Ishikawa (cell line): ENCODE data around the gene NF1.

ENCODE experiments used
- CEBPB ChIP-seq: IDR thresholded peaks from 2 replicates; pipeline ENCODE4 v1.6.1; 2012
- CREB1 ChIP-seq: IDR thresholded peaks from 2 replicates; pipeline ENCODE4 v1.6.1; 2012; ENCODE audit warnings: low read depth
- EGR1 ChIP-seq: IDR thresholded peaks from 2 replicates; pipeline ENCODE4 v1.6.1; 2012
- EP300 ChIP-seq: IDR thresholded peaks from 2 replicates; pipeline ENCODE4 v1.6.1; 2012; ENCODE audit warnings: borderline replicate concordance
- FOXM1 ChIP-seq: IDR thresholded peaks from 2 replicates; pipeline ENCODE4 v1.6.1; 2012; ENCODE audit warnings: low read depth, borderline replicate concordance
- NFIC ChIP-seq: IDR thresholded peaks from 2 replicates; pipeline ENCODE4 v1.6.1; 2012
- RAD21 ChIP-seq: IDR thresholded peaks from 2 replicates; pipeline ENCODE4 v1.6.1; 2012; ENCODE audit warnings: low read depth
- TAF1 ChIP-seq: IDR thresholded peaks from 2 replicates; pipeline ENCODE4 v1.6.1; 2012; ENCODE audit warnings: low read depth, mild to moderate bottlenecking
- TCF12 ChIP-seq: IDR thresholded peaks from 2 replicates; pipeline ENCODE4 v1.6.1; 2012; ENCODE audit warnings: low read depth
- TEAD4 ChIP-seq: IDR thresholded peaks from 2 replicates; pipeline ENCODE4 v1.6.1; 2012
- YY1 ChIP-seq: IDR thresholded peaks from 2 replicates; pipeline ENCODE4 v1.6.1; 2012; ENCODE audit warnings: low read depth
- ZBTB7A ChIP-seq: IDR thresholded peaks from 2 replicates; pipeline ENCODE4 v1.6.1; 2012; ENCODE audit warnings: low read depth
- TF ChIP-seq, protein P1 (sequence below): IDR thresholded peaks from 2 replicates; pipeline ENCODE4 v1.6.1; 2012
- TF ChIP-seq, protein P2 (sequence below): IDR thresholded peaks from 2 replicates; pipeline ENCODE4 v1.6.1; 2012
- TF ChIP-seq, protein P3 (sequence below): IDR thresholded peaks from 2 replicates; pipeline ENCODE4 v1.6.1; 2012; ENCODE audit warnings: low read depth, mild to moderate bottlenecking

The NF1 gene

DNA sequence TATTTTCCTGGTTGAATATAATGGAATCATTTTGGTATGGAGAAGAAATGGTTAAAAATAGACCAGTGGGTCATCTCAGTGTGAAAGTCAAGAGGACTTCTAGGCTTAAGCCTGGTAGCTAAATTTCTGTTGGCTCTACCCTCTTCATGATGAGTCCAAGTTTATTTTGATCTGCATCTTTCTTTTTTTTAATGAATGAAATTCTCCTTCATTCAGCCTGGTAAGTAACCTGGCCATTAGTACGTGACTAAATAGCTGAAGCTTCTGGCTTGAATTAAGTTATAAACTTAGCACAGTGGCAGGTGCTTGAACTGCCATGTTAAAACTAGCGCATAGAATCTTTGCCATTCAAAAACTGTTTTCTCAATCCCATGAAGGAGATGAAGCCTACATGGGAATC is 28.0 kb downstream of the NF1 start:
- no peak for TF ChIP-seq FOXM1
- no peak for TF ChIP-seq TCF12
- TF ChIP-seq CEBPB, result no peak
- no peak for TF ChIP-seq YY1
- TF ChIP-seq, protein P1, sequence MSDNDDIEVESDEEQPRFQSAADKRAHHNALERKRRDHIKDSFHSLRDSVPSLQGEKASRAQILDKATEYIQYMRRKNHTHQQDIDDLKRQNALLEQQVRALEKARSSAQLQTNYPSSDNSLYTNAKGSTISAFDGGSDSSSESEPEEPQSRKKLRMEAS, result no peak
- no peak for TF ChIP-seq TEAD4
- TF ChIP-seq, protein P2, sequence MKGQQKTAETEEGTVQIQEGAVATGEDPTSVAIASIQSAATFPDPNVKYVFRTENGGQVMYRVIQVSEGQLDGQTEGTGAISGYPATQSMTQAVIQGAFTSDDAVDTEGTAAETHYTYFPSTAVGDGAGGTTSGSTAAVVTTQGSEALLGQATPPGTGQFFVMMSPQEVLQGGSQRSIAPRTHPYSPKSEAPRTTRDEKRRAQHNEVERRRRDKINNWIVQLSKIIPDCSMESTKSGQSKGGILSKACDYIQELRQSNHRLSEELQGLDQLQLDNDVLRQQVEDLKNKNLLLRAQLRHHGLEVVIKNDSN, result no peak
- TF ChIP-seq EGR1, result no peak
- no peak for TF ChIP-seq RAD21
- TF ChIP-seq, protein P3, sequence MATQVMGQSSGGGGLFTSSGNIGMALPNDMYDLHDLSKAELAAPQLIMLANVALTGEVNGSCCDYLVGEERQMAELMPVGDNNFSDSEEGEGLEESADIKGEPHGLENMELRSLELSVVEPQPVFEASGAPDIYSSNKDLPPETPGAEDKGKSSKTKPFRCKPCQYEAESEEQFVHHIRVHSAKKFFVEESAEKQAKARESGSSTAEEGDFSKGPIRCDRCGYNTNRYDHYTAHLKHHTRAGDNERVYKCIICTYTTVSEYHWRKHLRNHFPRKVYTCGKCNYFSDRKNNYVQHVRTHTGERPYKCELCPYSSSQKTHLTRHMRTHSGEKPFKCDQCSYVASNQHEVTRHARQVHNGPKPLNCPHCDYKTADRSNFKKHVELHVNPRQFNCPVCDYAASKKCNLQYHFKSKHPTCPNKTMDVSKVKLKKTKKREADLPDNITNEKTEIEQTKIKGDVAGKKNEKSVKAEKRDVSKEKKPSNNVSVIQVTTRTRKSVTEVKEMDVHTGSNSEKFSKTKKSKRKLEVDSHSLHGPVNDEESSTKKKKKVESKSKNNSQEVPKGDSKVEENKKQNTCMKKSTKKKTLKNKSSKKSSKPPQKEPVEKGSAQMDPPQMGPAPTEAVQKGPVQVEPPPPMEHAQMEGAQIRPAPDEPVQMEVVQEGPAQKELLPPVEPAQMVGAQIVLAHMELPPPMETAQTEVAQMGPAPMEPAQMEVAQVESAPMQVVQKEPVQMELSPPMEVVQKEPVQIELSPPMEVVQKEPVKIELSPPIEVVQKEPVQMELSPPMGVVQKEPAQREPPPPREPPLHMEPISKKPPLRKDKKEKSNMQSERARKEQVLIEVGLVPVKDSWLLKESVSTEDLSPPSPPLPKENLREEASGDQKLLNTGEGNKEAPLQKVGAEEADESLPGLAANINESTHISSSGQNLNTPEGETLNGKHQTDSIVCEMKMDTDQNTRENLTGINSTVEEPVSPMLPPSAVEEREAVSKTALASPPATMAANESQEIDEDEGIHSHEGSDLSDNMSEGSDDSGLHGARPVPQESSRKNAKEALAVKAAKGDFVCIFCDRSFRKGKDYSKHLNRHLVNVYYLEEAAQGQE, result no peak
- TF ChIP-seq ZBTB7A, result no peak
- no peak for TF ChIP-seq TAF1
- no peak for TF ChIP-seq EP300
- no peak for TF ChIP-seq NFIC
- no peak for TF ChIP-seq CREB1

DNA sequence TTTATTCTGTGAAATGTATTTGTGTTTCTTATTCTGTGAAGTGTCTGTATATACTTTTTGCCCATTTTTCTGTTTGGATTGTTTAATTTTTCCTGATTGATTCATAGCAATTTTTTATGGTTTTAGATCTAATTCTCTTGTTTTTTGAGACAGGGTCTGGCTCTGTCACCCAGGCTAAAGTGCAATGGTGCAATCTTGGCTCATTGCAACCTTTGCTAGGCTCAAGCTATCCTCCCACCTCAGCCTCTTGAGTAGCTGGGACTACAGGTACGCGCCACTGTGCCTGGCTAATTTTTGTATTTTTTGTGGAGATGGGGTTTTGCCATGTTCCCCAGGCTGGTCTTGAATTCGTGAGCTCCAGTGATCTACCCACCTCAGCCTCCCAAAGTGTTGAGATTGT is 31.5 kb downstream of the NF1 start:
- no peak for TF ChIP-seq RAD21

DNA sequence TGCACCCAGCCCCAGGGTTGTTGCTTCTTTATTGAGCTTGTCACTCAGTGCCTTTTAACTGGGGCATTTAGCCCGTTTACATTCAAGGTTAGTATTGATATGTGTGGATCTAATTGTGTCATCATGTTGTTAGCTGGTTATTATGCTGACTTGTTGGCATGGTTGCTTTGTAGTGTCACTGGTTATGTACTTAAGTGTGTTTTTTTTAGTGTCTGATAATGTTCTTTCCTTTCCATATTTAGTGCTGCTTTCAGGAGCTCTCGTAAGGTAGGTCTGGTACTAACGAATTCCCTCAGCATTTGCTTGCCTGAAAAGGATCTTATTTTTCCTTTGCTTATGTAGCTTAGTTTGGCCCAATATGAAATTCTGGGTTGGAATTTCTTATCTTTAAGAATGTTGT is 33.5 kb downstream of the NF1 start:
- no peak for TF ChIP-seq TCF12
- no peak for TF ChIP-seq NFIC
- TF ChIP-seq, protein P3, result no peak
- no peak for TF ChIP-seq TEAD4
- TF ChIP-seq TAF1, result no peak
- TF ChIP-seq CREB1, result no peak
- TF ChIP-seq CEBPB, result no peak
- no peak for TF ChIP-seq RAD21
- TF ChIP-seq ZBTB7A, result no peak
- TF ChIP-seq EGR1, result no peak
- TF ChIP-seq, protein P2, result no peak
- no peak for TF ChIP-seq FOXM1
- TF ChIP-seq, protein P1, result no peak
- TF ChIP-seq EP300, result no peak
- no peak for TF ChIP-seq YY1

DNA sequence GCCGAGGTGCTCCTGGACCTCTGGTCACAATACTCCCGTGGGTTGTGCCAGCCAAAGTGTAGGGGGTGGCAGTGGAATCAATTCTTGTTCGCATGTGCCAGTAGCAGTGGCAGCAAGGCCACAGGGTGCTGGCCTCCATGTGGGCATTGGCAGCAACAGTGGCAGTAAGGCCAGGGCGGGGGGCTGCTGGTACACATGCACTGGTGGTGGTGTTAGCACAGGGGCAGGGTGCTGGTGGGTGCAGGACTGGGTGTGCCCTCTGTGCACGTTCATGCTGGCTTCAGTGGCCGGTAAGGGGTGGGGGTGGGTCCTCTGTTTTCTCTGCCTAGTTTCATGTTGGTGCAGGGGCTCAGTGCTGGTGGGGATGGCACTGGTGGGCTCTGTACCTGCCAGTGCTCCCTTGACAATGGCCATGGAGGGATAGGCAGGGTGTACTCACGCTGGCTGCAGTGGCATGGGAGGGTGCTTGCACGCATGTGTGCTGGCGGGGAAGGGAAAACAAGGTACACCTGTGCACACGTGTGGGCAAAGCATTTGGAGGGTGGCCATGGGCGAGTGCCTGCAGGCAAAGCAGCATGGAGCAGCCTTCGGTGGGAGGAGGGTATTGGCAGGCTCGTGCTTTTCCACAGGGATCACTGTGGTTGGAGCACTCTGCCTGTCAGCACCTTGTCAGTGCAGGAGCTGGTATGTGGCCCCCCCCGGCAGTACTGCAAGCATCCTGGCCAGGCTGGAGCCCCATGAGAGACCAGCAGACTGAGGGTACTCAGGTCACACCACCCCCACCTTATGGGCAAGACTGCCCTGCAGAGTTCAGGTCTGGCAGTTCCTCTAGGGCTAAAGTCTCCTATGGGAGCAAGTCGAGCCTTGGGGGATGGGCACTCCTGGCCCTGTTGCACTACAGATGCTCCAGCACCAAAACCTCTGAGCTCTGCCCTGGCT is 35.8 kb downstream of the NF1 start:
- TF ChIP-seq, protein P3, result no peak
- TF ChIP-seq, protein P1, result no peak
- TF ChIP-seq TCF12 (no peak), TAF1 (no peak), ZBTB7A (no peak), YY1 (no peak), EGR1 (no peak), FOXM1 (no peak), RAD21 (no peak), CREB1 (no peak), TEAD4 (no peak), EP300 (no peak), NFIC (no peak), CEBPB (no peak)
- TF ChIP-seq, protein P2, result no peak
